H9 (cell line): ENCODE results near the gene TDRD3. TPM values are rescaled to one million over a fixed set of nuclear protein-coding genes. Genes with fewer than 3 reads are reported as not detected.

Source experiments
- DNase-seq: peaks from one replicate; pipeline ENCODE4 v3.0.0-alpha.2; 2017
- H2AFZ ChIP-seq: one replicate; pipeline ENCODE4 v1.6.1; 2013; ENCODE audit warnings: mild to moderate bottlenecking, low read length, control low read depth, moderate library complexity
- H2AK5ac ChIP-seq: 2 replicates; pipeline ENCODE4 v1.6.1; 2013; ENCODE audit warnings: low read length, control low read depth, mixed read lengths; ENCODE audit not compliant: insufficient read length
- H2BK120ac ChIP-seq: one replicate; pipeline ENCODE4 v1.6.1; 2013; ENCODE audit warnings: low read depth, mild to moderate bottlenecking, low read length, control low read depth, inconsistent platforms; ENCODE audit not compliant: poor library complexity, severe bottlenecking
- H2BK12ac ChIP-seq: 2 replicates; pipeline ENCODE4 v1.6.1; 2013; ENCODE audit warnings: low read length, control low read depth, mixed read lengths, low read depth; ENCODE audit not compliant: insufficient read length
- H2BK15ac ChIP-seq: 2 replicates; pipeline ENCODE4 v1.6.1; 2013; ENCODE audit warnings: low read depth, low read length, control low read depth
- H2BK20ac ChIP-seq: one replicate; pipeline ENCODE4 v1.6.1; 2013; ENCODE audit warnings: low read depth, mild to moderate bottlenecking, low read length, control low read depth, inconsistent platforms; ENCODE audit not compliant: poor library complexity, severe bottlenecking
- H2BK5ac ChIP-seq: 2 replicates; pipeline ENCODE4 v1.6.1; 2013; ENCODE audit warnings: low read length, control low read depth, mixed read lengths; ENCODE audit not compliant: insufficient read length
- H3K14ac ChIP-seq: 2 replicates; pipeline ENCODE4 v1.6.1; 2013; ENCODE audit warnings: low read length, control low read depth; ENCODE audit not compliant: insufficient read depth
- H3K18ac ChIP-seq: 2 replicates; pipeline ENCODE4 v1.6.1; 2013; ENCODE audit warnings: low read depth, mild to moderate bottlenecking, mixed read lengths, low read length, control low read depth; ENCODE audit not compliant: insufficient read length
- H3K23ac ChIP-seq: 2 replicates; pipeline ENCODE4 v1.6.1; 2013; ENCODE audit warnings: low read length, control low read depth, mixed read lengths, low read depth; ENCODE audit not compliant: insufficient read length
- H3K23me2 ChIP-seq: 2 replicates; pipeline ENCODE4 v1.6.1; 2013; ENCODE audit warnings: low read depth, mild to moderate bottlenecking, mixed read lengths, low read length, control low read depth; ENCODE audit not compliant: insufficient read length, poor library complexity, severe bottlenecking
- H3K27ac ChIP-seq: 2 replicates; pipeline ENCODE4 v1.5.1; 2013; ENCODE audit warnings: low read length, control low read depth, mixed read lengths, low read depth; ENCODE audit not compliant: insufficient read length
- H3K27me3 ChIP-seq: 2 replicates; pipeline ENCODE4 v1.6.1; 2013; ENCODE audit warnings: low read length, control low read depth, inconsistent platforms; ENCODE audit not compliant: insufficient read depth
- H3K4ac ChIP-seq: 2 replicates; pipeline ENCODE4 v1.6.1; 2013; ENCODE audit warnings: low read depth, mild to moderate bottlenecking, control low read depth, inconsistent platforms, low read length, moderate library complexity
- H3K4me1 ChIP-seq: 2 replicates; pipeline ENCODE4 v1.6.1; 2013; ENCODE audit warnings: low read length, control low read depth, inconsistent platforms; ENCODE audit not compliant: insufficient read depth
- H3K4me2 ChIP-seq: 2 replicates; pipeline ENCODE4 v1.6.1; 2013; ENCODE audit warnings: low read length, control low read depth, mixed read lengths; ENCODE audit not compliant: insufficient read length, insufficient read depth
- H3K56ac ChIP-seq: 2 replicates; pipeline ENCODE4 v1.6.1; 2013; ENCODE audit warnings: low read depth, mild to moderate bottlenecking, mixed read lengths, low read length, control low read depth; ENCODE audit not compliant: insufficient read length
- H3K79me1 ChIP-seq: 2 replicates; pipeline ENCODE4 v1.6.1; 2013; ENCODE audit warnings: low read depth, mild to moderate bottlenecking, moderate library complexity, low read length, control low read depth, inconsistent platforms; ENCODE audit not compliant: insufficient read depth, poor library complexity, severe bottlenecking
- H3K79me2 ChIP-seq: 2 replicates; pipeline ENCODE4 v1.6.1; 2013; ENCODE audit warnings: low read length, control low read depth, inconsistent platforms; ENCODE audit not compliant: insufficient read depth
- H3K9ac ChIP-seq: 2 replicates; pipeline ENCODE4 v1.6.1; 2013; ENCODE audit warnings: low read length, control low read depth, mixed read lengths; ENCODE audit not compliant: insufficient read length; ENCODE audit errors: extremely low read depth
- H3K9me3 ChIP-seq: one replicate; pipeline ENCODE4 v1.6.1; 2013; ENCODE audit warnings: low read depth, low read length, inconsistent platforms; ENCODE audit not compliant: control insufficient read depth
- H3T11ph ChIP-seq: one replicate; pipeline ENCODE4 v1.6.1; 2013; ENCODE audit warnings: mild to moderate bottlenecking, low read length, control low read depth, inconsistent platforms
- H4K20me1 ChIP-seq: one replicate; pipeline ENCODE4 v1.6.1; 2013; ENCODE audit not compliant: control insufficient read depth, insufficient read length, insufficient read depth
- H4K5ac ChIP-seq: 2 replicates; pipeline ENCODE4 v1.6.1; 2013; ENCODE audit warnings: low read depth, mild to moderate bottlenecking, mixed read lengths, low read length, control low read depth; ENCODE audit not compliant: insufficient read length
- H4K8ac ChIP-seq: replicated peaks from 2 replicates; pipeline ENCODE4 v1.6.1; 2013; ENCODE audit warnings: low read length, control low read depth, mixed read lengths, low read depth; ENCODE audit not compliant: insufficient read length
- H4K91ac ChIP-seq: 2 replicates; pipeline ENCODE4 v1.6.1; 2013; ENCODE audit warnings: low read depth, mild to moderate bottlenecking, moderate library complexity, mixed read lengths, low read length, control low read depth; ENCODE audit not compliant: insufficient read length
- H3K27ac Mint-ChIP-seq, 3 experiments: 2 replicates in 2 of 3; 3 replicates in 1 of 3; pipeline ENCODE4 v1.8.0; 2020 to 2021; ENCODE audit warnings: mixed read lengths in 3 of 3, mild to moderate bottlenecking in 1 of 3, moderate library complexity in 1 of 3
- H3K27me3 Mint-ChIP-seq: 2 replicates; pipeline ENCODE4 v1.8.0; 2021; ENCODE audit warnings: low read depth, mild to moderate bottlenecking, moderate library complexity, mixed read lengths
- H3K36me3 Mint-ChIP-seq, 3 experiments: 2 replicates in 2 of 3; 3 replicates in 1 of 3; pipeline ENCODE4 v1.8.0; 2020 to 2021; ENCODE audit warnings: low read depth in 3 of 3, mixed read lengths in 3 of 3; ENCODE audit not compliant: insufficient read depth in 1 of 3
- H3K4me1 Mint-ChIP-seq, 2 experiments: 2 replicates each; pipeline ENCODE4 v1.8.0; 2020; ENCODE audit warnings: mixed read lengths in 2 of 2
- H3K4me3 Mint-ChIP-seq, 2 experiments: 2 replicates in 1 of 2; 3 replicates in 1 of 2; pipeline ENCODE4 v1.8.0; 2020 to 2021; ENCODE audit warnings: mild to moderate bottlenecking in 2 of 2, mixed read lengths in 2 of 2, moderate library complexity in 1 of 2
- H3K9me3 Mint-ChIP-seq, 2 experiments: 2 replicates in 1 of 2; 3 replicates in 1 of 2; pipeline ENCODE4 v1.8.0; 2020; ENCODE audit warnings: mild to moderate bottlenecking in 2 of 2, mixed read lengths in 2 of 2, moderate library complexity in 1 of 2
- WGBS: extraction: QIAGEN DNeasy Blood & Tissue Kit; methylation state at CpG from one replicate; pipeline ENCODE4 v1.1.7; 2013; ENCODE audit warnings: missing lambda C conversion rate, low lambda C conversion rate, mixed read lengths; ENCODE audit not compliant: insufficient read length; ENCODE audit errors: extremely low coverage; 5-methylcytosine and 5-hydroxymethylcytosine counted together
- total RNA-seq: library from RNA; stranded (reverse); gene quantifications from 2 replicates; pipeline ENCODE4 v1.2.1, GENCODE V29; 2021
- TF ChIP-seq, protein P1 (sequence below): fragments of 200-600 bp; sonication (generic); conservative IDR thresholded peaks from 3 replicates; pipeline ENCODE4 v1.8.0; 2021; ENCODE audit warnings: antibody characterized with exemption, mild to moderate bottlenecking

TDRD3 gene
- total RNA-seq, 1 experiment from 2014 or later = 16.1 TPM

DNA sequence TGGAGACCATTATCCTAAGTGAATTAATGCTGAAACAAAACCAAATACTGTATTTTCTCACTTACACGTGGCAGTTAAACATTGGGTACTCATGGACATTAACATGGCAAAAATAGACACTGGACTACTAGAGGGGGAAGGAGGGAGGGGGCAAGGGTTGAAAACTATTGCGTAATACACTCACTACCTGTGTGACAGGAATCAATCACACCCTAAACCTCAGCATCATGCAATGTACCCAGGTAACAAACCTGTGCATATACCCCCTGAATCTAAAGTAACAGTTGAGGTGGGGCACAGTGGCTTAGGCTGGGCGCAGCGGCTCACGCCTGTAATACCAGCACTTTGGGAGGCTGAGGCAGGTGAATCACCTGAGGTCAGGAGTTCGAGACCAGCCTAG is 207.0 kb downstream of the TDRD3 start:
- Histone ChIP-seq H4K91ac (no peak overlapping the region), H3K4me1 (no peaks in the 10 kb centered on the region), H3K56ac (no peak overlapping the region), H4K20me1 (no peaks in the 10 kb centered on the region), H3K4me2 (no peak overlapping the region), H2BK120ac (no peak overlapping the region), H3K27ac (no peak overlapping the region), H3K23me2 (no peaks in the 10 kb centered on the region), H4K8ac (no peak overlapping the region), H2AFZ (no peak overlapping the region), H3K4ac (no peak overlapping the region), H2BK15ac (no peak overlapping the region), H4K5ac (no peak overlapping the region), H3T11ph (no peak overlapping the region), H3K79me2 (no peaks in the 10 kb centered on the region), H3K23ac (no peak overlapping the region), H2BK5ac (no peak overlapping the region), H2BK20ac (no peak overlapping the region), H2BK12ac (no peak overlapping the region), H3K18ac (no peak overlapping the region), H3K9ac (no peak overlapping the region), H3K14ac (no peak overlapping the region), H3K27me3 (no peaks in the 10 kb centered on the region), H2AK5ac (no peak overlapping the region), H3K79me1 (no peaks in the 10 kb centered on the region), H3K9me3 (no peaks in the 10 kb centered on the region)
- H3K4me1 Mint-ChIP-seq = peaks cover 0 to 11% of the 10 kb centered on the region in 2 experiments; a peak in 1 of 4 replicates
- TF ChIP-seq, protein P1, sequence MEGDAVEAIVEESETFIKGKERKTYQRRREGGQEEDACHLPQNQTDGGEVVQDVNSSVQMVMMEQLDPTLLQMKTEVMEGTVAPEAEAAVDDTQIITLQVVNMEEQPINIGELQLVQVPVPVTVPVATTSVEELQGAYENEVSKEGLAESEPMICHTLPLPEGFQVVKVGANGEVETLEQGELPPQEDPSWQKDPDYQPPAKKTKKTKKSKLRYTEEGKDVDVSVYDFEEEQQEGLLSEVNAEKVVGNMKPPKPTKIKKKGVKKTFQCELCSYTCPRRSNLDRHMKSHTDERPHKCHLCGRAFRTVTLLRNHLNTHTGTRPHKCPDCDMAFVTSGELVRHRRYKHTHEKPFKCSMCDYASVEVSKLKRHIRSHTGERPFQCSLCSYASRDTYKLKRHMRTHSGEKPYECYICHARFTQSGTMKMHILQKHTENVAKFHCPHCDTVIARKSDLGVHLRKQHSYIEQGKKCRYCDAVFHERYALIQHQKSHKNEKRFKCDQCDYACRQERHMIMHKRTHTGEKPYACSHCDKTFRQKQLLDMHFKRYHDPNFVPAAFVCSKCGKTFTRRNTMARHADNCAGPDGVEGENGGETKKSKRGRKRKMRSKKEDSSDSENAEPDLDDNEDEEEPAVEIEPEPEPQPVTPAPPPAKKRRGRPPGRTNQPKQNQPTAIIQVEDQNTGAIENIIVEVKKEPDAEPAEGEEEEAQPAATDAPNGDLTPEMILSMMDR = no peak
- WGBS = no CpG with 5 or more reads among the region's 6 CpGs
- no peak overlapping the region for H3K4me3 Mint-ChIP-seq
- DNase-seq = no peak
- H3K27ac Mint-ChIP-seq = no peak overlapping the region
- H3K9me3 Mint-ChIP-seq = no peaks in the 10 kb centered on the region
- no peaks in the 10 kb centered on the region for H3K36me3 Mint-ChIP-seq
- no peaks in the 10 kb centered on the region for H3K27me3 Mint-ChIP-seq
